Fibroblast of skin of back (primary cell): Measurements from ENCODE around the gene CACNA2D4.

ENCODE experiments used
- DNase-seq: peaks from one replicate; pipeline ENCODE4 v3.0.0-alpha.2; 2013

CACNA2D4 gene

DNA sequence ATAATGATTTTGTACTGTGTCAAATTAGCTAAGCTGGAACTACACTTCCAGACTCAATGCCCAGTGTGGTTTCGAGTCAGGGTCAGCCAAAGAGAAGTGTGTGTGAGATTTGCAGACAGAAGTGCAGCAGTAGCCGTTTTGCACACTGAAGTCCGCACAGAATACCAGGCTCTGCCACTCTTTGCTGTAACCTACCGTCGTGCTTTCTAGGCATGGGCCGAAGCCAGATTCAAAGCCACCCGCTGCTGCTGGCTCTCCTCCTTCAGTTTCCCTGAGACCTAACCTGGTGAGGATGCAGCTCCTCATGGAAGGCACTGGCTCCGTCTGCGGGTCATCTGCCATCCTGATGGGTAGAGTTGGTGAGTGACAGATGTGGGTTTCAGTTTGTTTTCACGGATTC, 49.3 kb downstream of the CACNA2D4 start:
- no peak for DNase-seq

DNA sequence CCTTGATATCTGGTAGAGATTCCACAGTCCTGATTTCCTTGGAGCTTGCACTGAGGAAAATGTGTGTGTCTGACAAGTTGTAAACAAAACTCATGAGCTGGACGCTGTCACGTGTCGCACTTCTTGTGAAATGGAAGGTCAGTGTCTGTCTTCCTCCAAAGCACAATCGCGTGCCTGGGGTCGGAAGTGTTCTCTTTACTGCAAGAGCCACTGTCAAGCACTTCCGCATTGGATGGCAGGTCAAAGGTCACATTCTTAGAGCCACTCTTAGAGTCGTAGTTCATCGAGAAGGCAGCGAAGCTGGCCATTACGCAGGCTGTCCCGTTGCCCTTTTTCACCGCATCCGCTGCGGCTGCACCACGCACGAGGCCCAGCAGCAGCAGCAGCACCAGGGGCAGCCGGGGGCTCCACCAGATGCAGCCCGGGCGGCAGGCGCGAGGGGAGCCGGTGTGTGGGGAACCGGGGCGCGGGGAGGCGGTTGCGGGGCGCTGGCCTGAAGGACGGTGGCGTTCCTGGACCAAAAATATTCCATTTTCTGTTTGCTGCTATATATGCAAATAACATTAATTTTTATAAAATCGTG, 53.1 kb downstream of the CACNA2D4 start:
- DNase-seq, result no peak

DNA sequence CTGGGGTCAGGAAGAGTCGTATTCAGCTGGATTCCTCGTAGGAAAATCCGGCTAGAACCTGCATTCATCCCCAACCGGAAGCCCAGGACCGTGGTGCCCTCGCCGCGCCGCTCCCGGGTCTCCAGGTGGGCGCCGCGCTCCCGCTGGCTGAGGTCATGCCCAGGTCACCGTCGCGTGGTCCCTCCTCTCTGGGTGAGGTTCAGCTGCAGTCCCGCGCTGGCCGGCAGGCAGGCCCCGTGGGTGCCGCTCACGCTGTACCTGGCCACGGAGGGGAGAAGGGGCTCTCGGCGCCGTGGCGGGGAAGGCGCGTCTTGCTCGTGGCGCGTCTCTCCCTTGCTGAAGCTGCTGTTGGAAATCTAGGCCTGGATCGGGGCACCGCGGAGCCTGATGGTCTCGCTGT, 53.6 kb downstream of the CACNA2D4 start:
- DNase-seq, result no peak

GRCh38 chr12:1864456-1864855, 54.0 kb downstream of the CACNA2D4 start:
- DNase-seq, result no peak

GRCh38 chr12:1863823-1864222, 54.6 kb downstream of the CACNA2D4 start:
- DNase-seq, result no peak

DNA sequence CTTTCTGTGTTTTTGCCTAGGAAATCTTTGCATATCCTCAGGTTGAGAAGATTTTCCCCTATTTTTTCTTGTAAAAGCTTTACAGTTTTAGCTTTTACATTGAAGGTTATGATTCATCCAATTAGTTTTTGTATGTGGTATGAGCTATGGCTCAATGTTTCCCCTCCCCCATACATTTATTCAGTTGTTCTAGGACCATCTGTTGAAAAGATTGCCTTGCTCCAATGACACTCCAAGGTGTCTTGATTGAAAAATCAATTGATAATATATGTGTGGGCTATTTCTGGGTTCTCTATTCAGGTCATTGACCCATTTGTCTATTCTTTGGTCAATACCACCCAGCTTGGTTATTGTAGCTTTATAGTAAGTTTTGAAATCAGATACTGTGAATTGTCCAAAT, 55.5 kb downstream of the CACNA2D4 start:
- DNase-seq, result no peak

- no peak for DNase-seq
Observed at GRCh38 chr12:1859643-1860042, 58.8 kb downstream of the CACNA2D4 start.

DNA sequence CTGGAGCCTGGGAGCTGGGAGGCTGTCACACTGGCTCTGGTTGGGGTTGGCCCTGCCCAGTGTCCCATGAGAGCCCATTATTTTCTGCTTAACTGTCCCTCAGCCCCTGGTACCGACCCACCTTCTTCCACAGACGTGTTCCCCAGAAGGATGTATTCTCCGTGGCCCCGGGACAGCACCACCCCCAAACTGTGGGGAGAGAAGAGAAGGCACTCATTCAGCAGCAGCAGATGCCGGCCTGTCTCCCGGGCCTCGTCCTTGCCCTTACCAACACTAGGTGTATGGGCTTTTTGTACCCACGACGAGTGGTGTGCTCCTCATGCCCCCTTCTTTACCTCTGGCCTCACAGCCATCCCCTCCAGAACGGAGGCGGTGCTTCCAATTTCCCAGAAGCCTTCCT, 60.0 kb downstream of the CACNA2D4 start:
- DNase-seq, result no peak

DNA sequence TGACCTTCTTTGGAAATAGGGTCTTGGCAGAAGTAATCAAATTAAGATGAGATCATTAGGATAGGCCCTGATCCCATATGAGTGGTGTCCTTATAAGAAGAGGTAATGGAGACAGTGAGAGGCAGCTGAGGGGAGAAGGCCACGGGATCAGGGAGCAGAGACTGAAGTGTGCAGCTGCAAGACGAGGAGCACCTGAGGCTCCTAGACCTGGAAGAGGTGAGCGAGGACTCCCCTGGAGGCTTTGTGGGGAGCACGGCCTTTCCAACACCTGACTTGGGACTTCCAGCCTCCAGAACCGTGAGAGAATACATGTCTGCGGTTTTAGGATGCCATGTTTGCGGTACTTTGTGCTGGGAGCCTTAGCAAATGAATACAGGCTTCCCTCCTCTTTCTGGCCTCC, 60.6 kb downstream of the CACNA2D4 start:
- no peak for DNase-seq

DNA sequence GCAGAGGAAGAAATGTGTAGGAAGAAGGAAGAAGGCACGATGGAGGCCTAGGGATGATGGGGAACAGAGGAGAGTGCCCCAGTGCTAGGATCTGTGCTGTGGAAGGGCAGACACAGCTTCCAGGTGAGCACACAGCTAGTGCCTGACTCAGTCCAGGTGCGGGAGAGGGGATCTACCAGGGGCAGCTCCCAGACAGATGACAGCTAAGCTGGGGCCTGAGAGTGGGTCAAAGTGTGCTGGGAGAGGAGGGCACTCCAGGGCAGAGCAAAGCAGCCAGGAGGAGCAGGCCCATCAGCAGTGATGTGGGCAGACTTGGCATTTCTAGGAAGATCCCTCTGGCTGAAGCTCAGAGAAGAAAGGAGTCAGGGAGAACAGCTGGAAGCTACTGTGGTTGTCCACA, 61.4 kb downstream of the CACNA2D4 start:
- DNase-seq, result no peak

DNA sequence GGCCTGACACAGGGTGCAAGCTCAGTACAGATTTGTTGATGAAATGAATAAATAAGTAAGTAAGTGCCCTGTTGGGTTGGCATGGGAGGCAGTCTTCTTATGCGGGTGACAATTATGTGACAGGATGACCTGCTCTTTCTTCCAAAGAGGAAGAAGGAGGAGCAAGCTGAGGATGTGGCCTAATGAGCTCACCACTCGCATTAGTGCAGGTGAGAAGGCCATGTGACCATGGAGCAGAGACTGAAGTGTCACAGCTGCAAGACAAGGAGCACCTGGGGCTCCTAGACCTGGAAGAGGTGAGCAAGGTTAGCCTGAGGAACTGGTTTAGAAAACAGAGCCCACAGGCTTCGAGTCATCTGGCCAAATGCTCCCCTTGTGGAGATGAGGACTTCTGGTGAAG, 63.2 kb downstream of the CACNA2D4 start:
- DNase-seq, result peak; percentile 2

DNA sequence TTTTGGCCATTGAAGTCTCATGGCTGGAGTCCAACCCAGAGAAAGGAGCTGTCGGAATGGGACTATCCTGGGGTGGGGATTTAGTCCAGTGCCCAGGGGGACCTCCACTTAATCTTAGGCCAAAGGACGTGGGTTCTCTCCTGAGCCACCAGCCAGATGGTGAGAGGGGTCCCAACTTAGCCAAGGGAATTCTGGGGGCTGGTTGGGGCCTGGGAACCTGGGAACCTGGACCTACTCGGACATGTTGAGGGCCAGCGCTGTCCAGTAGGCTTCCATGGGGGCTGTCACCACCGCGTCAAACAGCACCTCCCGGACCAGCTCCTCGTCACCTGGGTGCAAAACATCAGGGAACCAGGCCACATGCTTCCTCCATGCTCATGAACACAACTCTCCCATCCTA, 64.7 kb downstream of the CACNA2D4 start:
- no peak for DNase-seq

- no peak for DNase-seq
Observed at GRCh38 chr12:1852076-1852475, 66.4 kb downstream of the CACNA2D4 start.

- DNase-seq, result peak; percentile 71
Observed at GRCh38 chr12:1851151-1851701, 67.2 kb downstream of the CACNA2D4 start.

DNA sequence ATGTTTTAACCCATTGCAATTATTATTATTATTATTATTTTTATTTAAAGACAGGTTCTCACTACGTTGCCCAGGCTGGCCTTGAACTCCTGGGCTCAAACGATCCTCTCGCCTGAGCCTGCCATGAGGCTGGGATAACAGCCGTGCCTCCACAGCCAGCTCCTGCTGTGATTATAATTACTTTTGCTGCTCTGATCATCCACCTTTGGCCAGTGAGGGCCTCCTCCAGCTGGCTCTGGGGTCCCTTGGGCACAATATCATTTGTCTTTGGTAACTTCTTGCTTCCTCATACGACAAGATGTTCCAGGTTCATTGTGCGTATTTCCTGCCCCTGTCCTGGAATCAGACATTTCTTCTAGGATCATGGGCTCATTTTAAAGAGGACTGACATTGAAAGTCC, 69.7 kb downstream of the CACNA2D4 start:
- DNase-seq, result no peak

- DNase-seq, result no peak
Observed at GRCh38 chr12:1848146-1848545, 70.3 kb downstream of the CACNA2D4 start.

DNA sequence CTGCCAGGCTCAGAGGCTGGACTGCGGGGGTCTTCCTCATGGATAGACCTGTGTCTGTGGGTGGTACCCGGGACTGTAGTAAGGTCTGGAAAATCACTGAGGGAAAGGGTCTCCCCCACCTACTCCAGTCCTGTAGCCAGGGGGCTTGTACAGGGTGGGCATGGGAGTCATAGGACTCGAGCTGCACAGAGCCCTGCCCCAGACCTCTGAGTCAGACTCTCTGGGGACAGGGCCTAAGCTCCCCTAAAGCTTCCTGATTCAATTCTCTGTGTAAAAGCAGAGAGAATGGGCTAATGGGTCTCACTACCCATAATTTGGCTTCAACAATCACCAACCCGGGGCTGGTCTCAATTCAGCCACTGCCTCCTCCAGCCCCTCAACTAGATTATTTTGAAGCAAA, 71.0 kb downstream of the CACNA2D4 start:
- no peak for DNase-seq

GRCh38 chr12:1846421-1847405, 71.7 kb downstream of the CACNA2D4 start:
- DNase-seq, result no peak

- no peak for DNase-seq
Observed at GRCh38 chr12:1845886-1846285, 72.6 kb downstream of the CACNA2D4 start.

DNA sequence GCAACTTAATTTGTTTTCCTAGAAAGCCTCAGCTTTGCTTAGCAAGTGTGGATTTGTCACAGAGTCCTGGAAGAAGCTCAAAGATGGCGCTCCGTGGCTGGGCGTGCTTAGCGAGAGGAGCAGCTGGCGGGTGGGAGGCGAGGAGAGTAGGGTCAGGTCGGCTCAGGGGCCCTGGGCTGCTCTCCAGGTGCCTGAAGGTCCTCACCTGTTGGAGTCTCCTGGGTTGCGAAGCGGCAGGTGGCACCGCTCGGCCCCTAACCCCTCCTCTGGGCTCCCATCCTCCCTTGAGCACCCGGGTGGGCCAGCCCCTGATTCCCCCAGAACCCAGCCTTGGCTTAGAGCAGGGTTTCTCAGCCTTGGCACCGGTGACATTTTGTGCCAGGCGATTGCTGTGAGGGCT, 73.0 kb downstream of the CACNA2D4 start:
- no peak for DNase-seq

- no peak for DNase-seq
Observed at GRCh38 chr12:1844661-1845409, 73.6 kb downstream of the CACNA2D4 start.

- DNase-seq, result no peak
Observed at GRCh38 chr12:1844223-1844622, 74.2 kb downstream of the CACNA2D4 start.

DNA sequence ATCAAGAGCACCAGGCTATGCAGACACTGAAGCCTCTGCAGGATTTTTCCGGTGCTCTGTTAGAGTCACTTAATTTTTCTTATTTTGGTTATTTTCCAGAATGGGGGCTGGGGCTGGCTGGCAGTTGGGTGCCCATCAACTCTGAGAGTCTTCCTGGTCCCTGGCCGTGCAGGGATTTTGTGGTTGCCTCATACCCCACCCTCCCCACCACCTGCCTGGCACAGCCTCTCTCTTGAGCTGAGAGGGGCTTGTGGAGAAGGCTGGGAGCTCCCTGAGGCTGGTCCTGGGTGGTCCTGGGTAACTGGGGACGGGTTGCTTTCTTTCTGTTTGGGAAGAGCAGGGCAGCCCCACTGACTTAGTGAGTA, 74.8 kb downstream of the CACNA2D4 start:
- DNase-seq, result no peak
